Uterus (tissue), 4 donors: ENCODE measurements around the gene NMT1. TPM values are rescaled to one million over a fixed set of nuclear protein-coding genes. Genes with fewer than 3 reads are reported as not detected.

Experiments used
- DNase-seq, 2 donors: peaks; one replicate each; pipeline ENCODE4 v3.0.0-alpha.2; 2019 to 2020
- H3K27ac ChIP-seq, 2 donors: fragments of 200-600 bp; sonication (generic); 1 replicate in 1 of 2; 2 replicates in 1 of 2; pipeline ENCODE4 v1.5.1; 2016 to 2018
- H3K27me3 ChIP-seq, 2 donors: fragments of 200-600 bp; sonication (generic); one replicate each; pipeline ENCODE4 v1.5.1; 2018 to 2019; ENCODE audit warnings: control low read depth in 1 of 2
- H3K36me3 ChIP-seq, 2 donors: fragments of 200-600 bp; sonication (generic); one replicate each; pipeline ENCODE4 v1.5.1; 2019; ENCODE audit warnings: control low read depth in 1 of 2
- H3K4me1 ChIP-seq, 2 donors: fragments of 200-600 bp; sonication (generic); one replicate each; pipeline ENCODE4 v1.5.1; 2018 to 2019; ENCODE audit warnings: control low read depth in 1 of 2
- H3K4me3 ChIP-seq, 2 donors: fragments of 200-600 bp; sonication (generic); 1 replicate in 1 of 2; 2 replicates in 1 of 2; pipeline ENCODE4 v1.5.1; 2018 to 2019; ENCODE audit warnings: mild to moderate bottlenecking in 1 of 2
- H3K9me3 ChIP-seq, 2 donors: fragments of 200-600 bp; sonication (generic); one replicate each; pipeline ENCODE4 v1.5.1; 2019; ENCODE audit warnings: control low read depth in 1 of 2
- POLR2A ChIP-seq, 2 donors: fragments of 450-650 bp; IDR thresholded peaks; one replicate each; pipeline ENCODE4 v1.6.1; 2016; ENCODE audit warnings: antibody characterized with exemption in 2 of 2, mild to moderate bottlenecking in 1 of 2, moderate library complexity in 1 of 2
- intact Hi-C: fragments of 100-400 bp; cut with DNase I; formaldehyde crosslinking; loops from one replicate; pipeline ENCODE4 v1.15.1; 2023; ENCODE audit warnings: low total_unique reads
- total RNA-seq, 4 donors: library from RNA; depleted of rRNA in 3 of 4; stranded (reverse); fragments of >200 nt in 3 of 4; gene quantifications; one replicate each; pipeline versions ENCODE4 v1.1.0 to v1.2.4, GENCODE V29; 2014 to 2023
- TF ChIP-seq, protein P1 (sequence below), 4 experiments: fragments of 200-600 bp in 2 of 4; fragments of 450-650 bp in 2 of 4; sonication (generic) in 2 of 4; IDR thresholded peaks; one replicate each; pipeline ENCODE4 v1.5.1; 2016 to 2019; ENCODE audit warnings: antibody characterized with exemption in 4 of 4, mild to moderate bottlenecking in 2 of 4, moderate library complexity in 1 of 4
- donor health status: DM: yes; HTN: yes; CAD: no.

Gene NMT1
- total RNA-seq, 4 donors from 2014 or later = 25.6 to 115 (median 72.3) TPM

DNA sequence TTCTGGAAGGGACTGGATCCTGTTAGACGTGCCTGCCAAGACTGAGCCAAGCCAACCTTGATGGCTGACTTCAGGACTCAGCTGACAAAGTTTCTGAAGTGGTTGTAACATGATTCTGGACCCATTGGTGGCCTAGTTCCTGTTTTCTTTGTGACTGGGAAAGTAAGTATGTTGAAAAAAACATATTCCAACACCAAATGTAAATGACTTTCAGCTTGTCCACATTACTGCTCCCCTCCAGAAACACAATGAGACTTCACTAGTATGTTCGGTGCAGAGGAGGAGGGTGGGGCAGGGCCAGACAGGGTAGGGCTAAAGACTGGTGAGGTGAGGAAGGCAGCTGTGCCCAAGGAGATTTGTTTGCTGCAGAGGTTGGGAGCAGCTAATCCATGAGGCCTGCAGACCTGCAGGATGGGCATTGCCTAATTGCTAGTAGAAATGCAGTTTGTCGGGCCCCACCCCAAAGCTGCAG is 26.4 kb downstream of the NMT1 start:
- Histone ChIP-seq H3K4me1 (peaks cover 0 to 4% of the 10 kb centered on the region in 2 donors), H3K36me3 (no peaks in the 10 kb centered on the region), H3K4me3 (no peak overlapping the region), H3K27ac (no peak overlapping the region), H3K27me3 (no peaks in the 10 kb centered on the region), H3K9me3 (no peaks in the 10 kb centered on the region)
- TF ChIP-seq, protein P1, sequence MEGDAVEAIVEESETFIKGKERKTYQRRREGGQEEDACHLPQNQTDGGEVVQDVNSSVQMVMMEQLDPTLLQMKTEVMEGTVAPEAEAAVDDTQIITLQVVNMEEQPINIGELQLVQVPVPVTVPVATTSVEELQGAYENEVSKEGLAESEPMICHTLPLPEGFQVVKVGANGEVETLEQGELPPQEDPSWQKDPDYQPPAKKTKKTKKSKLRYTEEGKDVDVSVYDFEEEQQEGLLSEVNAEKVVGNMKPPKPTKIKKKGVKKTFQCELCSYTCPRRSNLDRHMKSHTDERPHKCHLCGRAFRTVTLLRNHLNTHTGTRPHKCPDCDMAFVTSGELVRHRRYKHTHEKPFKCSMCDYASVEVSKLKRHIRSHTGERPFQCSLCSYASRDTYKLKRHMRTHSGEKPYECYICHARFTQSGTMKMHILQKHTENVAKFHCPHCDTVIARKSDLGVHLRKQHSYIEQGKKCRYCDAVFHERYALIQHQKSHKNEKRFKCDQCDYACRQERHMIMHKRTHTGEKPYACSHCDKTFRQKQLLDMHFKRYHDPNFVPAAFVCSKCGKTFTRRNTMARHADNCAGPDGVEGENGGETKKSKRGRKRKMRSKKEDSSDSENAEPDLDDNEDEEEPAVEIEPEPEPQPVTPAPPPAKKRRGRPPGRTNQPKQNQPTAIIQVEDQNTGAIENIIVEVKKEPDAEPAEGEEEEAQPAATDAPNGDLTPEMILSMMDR (IDR thresholded peaks at IDR 0.05) = no peak
- no peak for TF ChIP-seq POLR2A (IDR thresholded peaks at IDR 0.05)
- DNase-seq = no peak
- intact Hi-C loops = no loop called here

DNA sequence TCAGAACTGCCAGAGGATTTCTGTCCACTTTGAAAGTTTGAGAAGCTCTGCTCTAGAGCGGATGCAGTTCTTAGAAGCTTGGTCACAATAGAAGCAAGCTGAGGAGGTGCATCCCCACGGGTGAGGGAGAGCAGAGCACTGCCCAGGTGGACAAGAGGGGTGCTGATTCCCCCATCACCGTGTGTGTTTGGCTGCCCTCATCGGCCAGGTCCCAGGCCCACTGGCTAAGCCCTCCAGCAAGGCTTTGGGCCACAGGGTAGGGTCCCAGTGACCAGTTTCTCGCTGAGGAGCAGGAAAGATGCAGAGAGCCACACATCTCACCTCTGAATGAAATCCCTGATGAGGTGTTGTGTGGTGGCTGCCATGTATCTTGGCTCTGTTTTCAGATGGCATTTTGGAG is 26.9 kb downstream of the NMT1 start:
- Histone ChIP-seq H3K27ac (no peak overlapping the region), H3K36me3 (no peaks in the 10 kb centered on the region), H3K9me3 (no peaks in the 10 kb centered on the region), H3K4me1 (peaks cover 0 to 6% of the 10 kb centered on the region in 2 donors), H3K4me3 (no peak overlapping the region), H3K27me3 (no peaks in the 10 kb centered on the region)
- no peak for TF ChIP-seq POLR2A (IDR thresholded peaks at IDR 0.05)
- TF ChIP-seq, protein P1 (IDR thresholded peaks at IDR 0.05) = no peak
- intact Hi-C loops = no loop called here
- no peak for DNase-seq

DNA sequence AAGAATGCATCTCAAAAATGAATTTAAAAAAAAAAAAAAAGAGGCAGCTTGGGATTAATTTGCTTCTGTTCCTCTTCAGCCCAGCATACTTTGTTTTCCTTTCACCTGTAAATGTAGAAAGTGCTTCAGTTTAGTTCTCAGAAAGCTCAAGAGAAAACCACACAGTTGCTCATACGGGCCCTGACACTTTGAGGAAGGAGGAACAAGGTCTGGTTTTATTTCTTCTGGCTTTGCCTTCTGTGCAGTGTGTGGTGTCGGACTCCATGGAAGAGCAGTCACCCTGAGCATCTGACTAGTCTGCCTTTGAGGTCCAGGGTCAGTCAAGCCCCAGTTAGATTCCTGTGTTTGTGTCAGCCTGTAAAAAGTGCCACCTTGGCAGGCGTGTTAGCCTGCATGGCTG is 27.6 kb downstream of the NMT1 start:
- Histone ChIP-seq H3K27ac (no peak overlapping the region), H3K36me3 (no peaks in the 10 kb centered on the region), H3K4me3 (no peak overlapping the region), H3K4me1 (peaks cover 5 to 14% of the 10 kb centered on the region in 2 donors), H3K27me3 (no peaks in the 10 kb centered on the region), H3K9me3 (no peaks in the 10 kb centered on the region)
- TF ChIP-seq, protein P1 (IDR thresholded peaks at IDR 0.05) = no peak
- TF ChIP-seq POLR2A (IDR thresholded peaks at IDR 0.05) = no peak
- intact Hi-C loops = no loop called here
- DNase-seq = no peak

DNA sequence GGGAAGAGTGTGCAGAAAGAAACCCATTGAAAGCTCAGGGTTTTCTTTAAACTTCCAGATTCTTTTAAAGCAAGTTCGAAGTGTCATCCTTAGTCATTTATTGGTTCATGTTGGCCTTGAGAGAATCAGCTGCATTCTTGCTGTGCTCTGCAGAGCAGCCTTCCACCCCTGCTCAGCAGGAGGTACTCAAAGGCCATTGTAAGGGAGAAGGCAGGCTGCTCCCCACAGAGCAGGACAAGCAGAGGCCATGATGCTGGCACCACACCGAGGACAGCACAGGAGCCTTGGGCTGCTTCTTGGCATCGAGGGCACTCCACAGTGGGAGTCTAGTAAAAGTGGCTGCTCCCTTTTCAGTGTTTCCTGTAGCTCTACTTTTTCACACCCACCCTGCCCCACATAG is 29.6 kb downstream of the NMT1 start:
- DNase-seq = no peak
- H3K4me1 ChIP-seq = peaks cover 6 to 15% of the 10 kb centered on the region in 2 donors
- H3K27me3 ChIP-seq = no peaks in the 10 kb centered on the region
- H3K27ac ChIP-seq = no peak overlapping the region
- no peaks in the 10 kb centered on the region for H3K9me3 ChIP-seq
- H3K36me3 ChIP-seq = no peaks in the 10 kb centered on the region
- no peak overlapping the region for H3K4me3 ChIP-seq
- intact Hi-C loops = loop anchor here (10.0 kb wide), 1 partner anchor 176 kb away; the partner anchor contains the start of gene GFAP
- TF ChIP-seq, protein P1 (IDR thresholded peaks at IDR 0.05) = no peak
- TF ChIP-seq POLR2A (IDR thresholded peaks at IDR 0.05) = no peak

DNA sequence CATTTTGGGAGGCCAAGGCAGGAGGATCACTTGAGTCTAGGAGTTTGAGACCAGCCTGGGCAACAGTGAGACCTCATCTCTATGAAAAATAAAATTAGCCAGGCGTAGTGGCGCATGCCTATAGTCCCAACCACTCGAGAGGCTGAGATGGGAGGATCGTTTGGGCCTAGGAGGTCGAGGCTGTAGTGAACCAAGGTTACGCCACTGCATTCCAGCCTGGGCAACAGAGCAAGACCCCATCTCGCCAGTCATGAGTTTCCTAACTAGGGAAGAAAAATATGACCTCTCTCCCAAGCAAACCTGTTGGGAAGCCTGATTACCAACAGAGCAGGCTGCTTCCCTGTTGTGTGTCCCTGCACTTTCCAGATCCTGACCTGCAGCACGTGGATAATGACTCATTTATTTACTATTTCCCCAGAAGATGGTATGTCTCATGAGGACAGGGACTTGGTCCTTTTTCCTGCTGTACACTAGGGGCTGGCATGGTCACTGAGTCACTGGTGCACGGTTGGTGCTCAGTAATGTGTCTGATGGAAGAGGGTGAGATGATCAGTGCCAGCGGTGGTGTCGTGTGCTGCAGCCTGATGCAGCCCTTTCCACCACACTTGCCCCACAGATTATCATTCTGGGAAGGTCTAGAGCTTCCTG is 30.8 kb downstream of the NMT1 start:
- Histone ChIP-seq H3K4me1 (peaks cover 6 to 15% of the 10 kb centered on the region in 2 donors), H3K27me3 (no peaks in the 10 kb centered on the region), H3K27ac (peak overlapping the region; percentile 83 to 87), H3K4me3 (no peak overlapping the region), H3K9me3 (no peaks in the 10 kb centered on the region), H3K36me3 (no peaks in the 10 kb centered on the region)
- TF ChIP-seq, protein P1 (IDR thresholded peaks at IDR 0.05) = no peak
- no peak for TF ChIP-seq POLR2A (IDR thresholded peaks at IDR 0.05)
- intact Hi-C loops = loop anchor here (10.0 kb wide), 1 partner anchor 177 kb away; the partner anchor contains the start of gene GFAP
- no peak for DNase-seq
